Stomach (tissue), 4 donors: Measurements from ENCODE around the gene SLX1B.
"Not testable (repeated sequence)": the region's sequence is repeated elsewhere in the genome, so short reads cannot be mapped to it uniquely, and the experiment has no call there.

Experiments used
- CTCF ChIP-seq, 7 experiments: fragments of 450-650 bp in 4 of 7; fragments of 200-600 bp in 3 of 7; sonication (generic) in 3 of 7; IDR thresholded peaks; one replicate each; pipeline ENCODE4 v1.5.1; 2016 to 2019; ENCODE audit warnings: antibody characterized with exemption in 7 of 7, control low read depth in 2 of 7, mild to moderate bottlenecking in 1 of 7
- EP300 ChIP-seq: sonication (generic); formaldehyde crosslinking; IDR thresholded peaks from one replicate; pipeline ENCODE4 v1.6.1; 2017; ENCODE audit warnings: antibody characterized with exemption
- POLR2A ChIP-seq, 4 donors: fragments of 450-650 bp; IDR thresholded peaks; one replicate each; pipeline ENCODE4 v1.6.1; 2016; ENCODE audit warnings: antibody characterized with exemption in 4 of 4, control low read depth in 2 of 4, mild to moderate bottlenecking in 1 of 4, moderate library complexity in 1 of 4
- POLR2AphosphoS5 ChIP-seq, 3 donors: sonication (generic); formaldehyde crosslinking; IDR thresholded peaks; one replicate each; pipeline ENCODE4 v1.6.1; 2016; ENCODE audit warnings: antibody characterized with exemption in 3 of 3

- TF ChIP-seq CTCF (IDR thresholded peaks at IDR 0.05); POLR2A (IDR thresholded peaks at IDR 0.05); EP300; POLR2AphosphoS5 (IDR thresholded peaks at IDR 0.05): not testable (repeated sequence)
These were observed 5.6 kb downstream of the SLX1B start, which contains the start of gene SULT1A4 for GRCh38 chr16:29459706-29460646.
